Kidney (tissue), 14 donors: ENCODE data around the gene NECTIN1. TPM values are rescaled to one million over a fixed set of nuclear protein-coding genes. Genes with fewer than 3 reads are reported as not detected.

ENCODE experiments used
- DNase-seq, 5 donors: peaks; one replicate each; pipeline ENCODE4 v3.0.0-alpha.2; 2013 to 2020
- FAIRE-seq: peaks from 2 replicates; lab custom pipeline; 2012; peaks lifted over from hg19 to GRCh38; lab: Jason Lieb, UNC
- H3K27ac ChIP-seq, 2 donors: one replicate each; pipeline ENCODE4 v1.7.0; 2013; ENCODE audit warnings: low read depth in 2 of 2, low read length in 2 of 2, inconsistent platforms in 1 of 2
- H3K27me3 ChIP-seq: one replicate; pipeline ENCODE4 v1.7.1; 2013; ENCODE audit warnings: low read length, inconsistent platforms; ENCODE audit not compliant: control insufficient read depth, insufficient read depth
- H3K36me3 ChIP-seq, 3 donors: one replicate each; pipeline versions ENCODE4 v1.7.0 to v1.7.1; 2013; ENCODE audit warnings: low read length in 3 of 3, control low read depth in 1 of 3, inconsistent platforms in 1 of 3; ENCODE audit not compliant: insufficient read depth in 3 of 3, control insufficient read depth in 2 of 3
- H3K4me1 ChIP-seq, 3 donors: one replicate each; pipeline versions ENCODE4 v1.7.0 to v1.7.1; 2013; ENCODE audit warnings: low read length in 3 of 3, inconsistent platforms in 1 of 3, low read depth in 1 of 3; ENCODE audit not compliant: control insufficient read depth in 2 of 3, insufficient read depth in 2 of 3
- H3K4me3 ChIP-seq, 3 donors: one replicate each; pipeline versions ENCODE4 v1.7.0 to v1.8.1; 2013; ENCODE audit warnings: low read length in 3 of 3, control low read depth in 1 of 3, inconsistent platforms in 1 of 3
- H3K9ac ChIP-seq, 3 donors: one replicate each; pipeline versions ENCODE4 v1.7.0 to v1.7.1; 2013; ENCODE audit warnings: low read length in 3 of 3, control low read depth in 1 of 3, inconsistent platforms in 1 of 3
- H3K9me3 ChIP-seq, 3 donors: one replicate each; pipeline versions ENCODE4 v1.7.0 to v1.7.1; 2013; ENCODE audit warnings: low read length in 3 of 3, control low read depth in 1 of 3, inconsistent platforms in 1 of 3; ENCODE audit not compliant: control insufficient read depth in 2 of 3, insufficient read depth in 1 of 3
- CTCF ChIP-seq: IDR thresholded peaks from 3 replicates; pipeline ENCODE4 v1.5.1; 2012; ENCODE audit warnings: mild to moderate bottlenecking, moderate library complexity, borderline replicate concordance; ENCODE audit not compliant: insufficient read depth; ENCODE audit errors: extremely low read depth
- intact Hi-C: fragments of 100-400 bp; cut with DNase I; formaldehyde crosslinking; loops from one replicate; pipeline ENCODE4 v1.11.1; 2022
- polyA plus RNA-seq: library from polyadenylated mRNA; stranded (reverse); fragments of 350-450 nt; fragmentation: Illumina TruSeq; extraction: RNeasy Lipid Tissue Mini Kit (QIAGEN cat#74804); gene quantifications from one replicate; pipeline ENCODE4 v1.2.3, GENCODE V29; 2014; ENCODE audit warnings: low read depth, low replicate concordance; ENCODE audit not compliant: insufficient read depth
- total RNA-seq: library from RNA; stranded (reverse); fragmentation: NEBNext Ultra II Directional; extraction: Animal tissue kit (Norgen Biotek cat#: 25700); gene quantifications from one replicate; pipeline ENCODE4 v1.2.1, GENCODE V29; 2021
- donor health status: control.
- donor health status: control.
- donor health status: control.
- donor health status: control.
- donor health status: control.
- donor health status: DM: yes; HTN: yes; CAD: no.
- donor health status: Normal renal cell carcinoma (clear cell type).

Gene NECTIN1
- total and polyA plus RNA-seq, 2 donors from 2014 or later, result 6.0 to 13.2 TPM

- peak overlapping the region; percentile 3 to 65 (median 59) for H3K4me3 ChIP-seq
- TF ChIP-seq CTCF, result no peak
- H3K36me3 ChIP-seq, result no peaks in the 10 kb centered on the region
- no peaks in the 10 kb centered on the region for H3K9me3 ChIP-seq
- FAIRE-seq, result no peak
- H3K27ac ChIP-seq, result peak overlapping the region; percentile 23 to 48
- peaks cover 3 to 13% (median 7%) of the 10 kb centered on the region in 3 donors for H3K4me1 ChIP-seq
- intact Hi-C loops, result no loop called here
- peak overlapping the region in 1 of 3 donors; percentile 58 for H3K9ac ChIP-seq
- no peak for DNase-seq
- no peaks in the 10 kb centered on the region for H3K27me3 ChIP-seq
These were observed 554 bp upstream of the NECTIN1 start for GRCh38 chr11:119729581-119729927.

- intact Hi-C loops, result no loop called here
- Histone ChIP-seq H3K4me3 (peak overlapping the region; percentile 65 to 78 (median 67)), H3K4me1 (peaks cover 3 to 14% (median 7%) of the 10 kb centered on the region in 3 donors), H3K27me3 (no peaks in the 10 kb centered on the region), H3K9me3 (no peaks in the 10 kb centered on the region), H3K36me3 (no peaks in the 10 kb centered on the region), H3K9ac (peak overlapping the region in 2 of 3 donors; percentile 58 to 70), H3K27ac (peak overlapping the region in 1 of 2 donors; percentile 57)
- DNase-seq (peak in 2 of 5 donors; percentile 38 to 72), FAIRE-seq (no peak)
- TF ChIP-seq CTCF, result no peak
These were observed 781 bp downstream of the NECTIN1 start for GRCh38 chr11:119728211-119728626.

- TF ChIP-seq CTCF, result peak; percentile 21
- Histone ChIP-seq H3K4me3 (peak overlapping the region; percentile 65 to 78 (median 67)), H3K27ac (no peak overlapping the region), H3K27me3 (no peaks in the 10 kb centered on the region), H3K4me1 (peaks cover 3 to 14% (median 7%) of the 10 kb centered on the region in 3 donors), H3K9ac (peak overlapping the region in 2 of 3 donors; percentile 58 to 70), H3K36me3 (no peaks in the 10 kb centered on the region), H3K9me3 (no peaks in the 10 kb centered on the region)
- FAIRE-seq (no peak), DNase-seq (peak in 4 of 5 donors; percentile 54 to 84 (median 66))
- intact Hi-C loops, result no loop called here
These were observed 1.4 kb downstream of the NECTIN1 start for GRCh38 chr11:119727523-119728151.
